Mammary epithelial cell (primary cell): ENCODE measurements around the gene DLG1.

Experiments used
- EZH2 ChIP-seq: IDR thresholded peaks from 2 replicates; pipeline ENCODE4 v1.6.1; 2012; ENCODE audit warnings: low read length, inconsistent platforms, borderline replicate concordance
- TF ChIP-seq, protein P1 (sequence below), 2 donors: IDR thresholded peaks in 1 of 2; conservative IDR thresholded peaks in 1 of 2; 2 replicates each; pipeline ENCODE4 v1.5.1; 2011 to 2012; ENCODE audit warnings: inconsistent platforms in 2 of 2, low read length in 2 of 2, mild to moderate bottlenecking in 2 of 2, control low read depth in 1 of 2, low read depth in 1 of 2; ENCODE audit not compliant: insufficient read depth in 1 of 2; ENCODE audit errors: extremely low read depth in 1 of 2

- TF ChIP-seq, protein P1, sequence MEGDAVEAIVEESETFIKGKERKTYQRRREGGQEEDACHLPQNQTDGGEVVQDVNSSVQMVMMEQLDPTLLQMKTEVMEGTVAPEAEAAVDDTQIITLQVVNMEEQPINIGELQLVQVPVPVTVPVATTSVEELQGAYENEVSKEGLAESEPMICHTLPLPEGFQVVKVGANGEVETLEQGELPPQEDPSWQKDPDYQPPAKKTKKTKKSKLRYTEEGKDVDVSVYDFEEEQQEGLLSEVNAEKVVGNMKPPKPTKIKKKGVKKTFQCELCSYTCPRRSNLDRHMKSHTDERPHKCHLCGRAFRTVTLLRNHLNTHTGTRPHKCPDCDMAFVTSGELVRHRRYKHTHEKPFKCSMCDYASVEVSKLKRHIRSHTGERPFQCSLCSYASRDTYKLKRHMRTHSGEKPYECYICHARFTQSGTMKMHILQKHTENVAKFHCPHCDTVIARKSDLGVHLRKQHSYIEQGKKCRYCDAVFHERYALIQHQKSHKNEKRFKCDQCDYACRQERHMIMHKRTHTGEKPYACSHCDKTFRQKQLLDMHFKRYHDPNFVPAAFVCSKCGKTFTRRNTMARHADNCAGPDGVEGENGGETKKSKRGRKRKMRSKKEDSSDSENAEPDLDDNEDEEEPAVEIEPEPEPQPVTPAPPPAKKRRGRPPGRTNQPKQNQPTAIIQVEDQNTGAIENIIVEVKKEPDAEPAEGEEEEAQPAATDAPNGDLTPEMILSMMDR (conservative IDR thresholded peaks at IDR 0.05 in 1 of 2, IDR thresholded peaks at IDR 0.05 in 1 of 2; ENCODE audit: extremely low read depth in 1 of 2, insufficient read depth in 1 of 2, low read depth in 1 of 2, low read length in 2 of 2): no peak
- no peak for TF ChIP-seq EZH2
Measured at GRCh38 chr3:197149528-197149927, 148.9 kb downstream of the DLG1 start.
